Thoracic aorta (tissue), 2 donors: ENCODE results near the gene FSD1L. TPM values are rescaled to one million over a fixed set of nuclear protein-coding genes. Genes with fewer than 3 reads are reported as not detected.
A peak's percentile ranks its signal among the peaks of the same experiment; 100 is the strongest.
"Not testable (repeated sequence)": the region's sequence is repeated elsewhere in the genome, so short reads cannot be mapped to it uniquely, and the experiment has no call there.

Source experiments
- ATAC-seq: fragments of 150-250 bp; one replicate; pipeline ENCODE4 v1.8.0; 2017; ENCODE audit warnings: low read depth; ENCODE audit not compliant: insufficient number of reproducible peaks, low FRiP score
- DNase-seq: peaks from one replicate; pipeline ENCODE4 v3.0.0-alpha.2; 2020; ENCODE audit warnings: low spot score
- H3K27ac ChIP-seq, 2 donors: fragments of 200-600 bp; sonication (generic); 1 replicate in 1 of 2; 2 replicates in 1 of 2; pipeline ENCODE4 v1.5.1; 2016; ENCODE audit warnings: mild to moderate bottlenecking in 2 of 2, moderate library complexity in 2 of 2
- H3K27me3 ChIP-seq: fragments of 200-600 bp; sonication (generic); replicated peaks from 2 replicates; pipeline ENCODE4 v1.6.0; 2016; ENCODE audit warnings: mild to moderate bottlenecking; ENCODE audit not compliant: insufficient read depth
- H3K36me3 ChIP-seq: fragments of 200-600 bp; sonication (generic); one replicate; pipeline ENCODE4 v1.5.1; 2016
- H3K4me1 ChIP-seq, 2 donors: fragments of 200-600 bp; sonication (generic); 1 replicate in 1 of 2; 2 replicates in 1 of 2; pipeline versions ENCODE4 v1.5.1 to v1.6.0; 2016; ENCODE audit warnings: low read depth in 2 of 2, mild to moderate bottlenecking in 1 of 2; ENCODE audit not compliant: control insufficient read depth in 1 of 2
- H3K4me3 ChIP-seq: fragments of 200-600 bp; sonication (generic); 2 replicates; pipeline ENCODE4 v1.5.1; 2016; ENCODE audit warnings: mild to moderate bottlenecking
- H3K9me3 ChIP-seq: fragments of 200-600 bp; sonication (generic); 2 replicates; pipeline ENCODE4 v1.5.1; 2016
- total RNA-seq, 2 donors: library from RNA; depleted of rRNA; stranded (reverse); fragments of >200 nt; gene quantifications; one replicate each; pipeline versions ENCODE4 v1.1.0 to v1.2.3, GENCODE V29; 2016
- TF ChIP-seq, protein P1 (sequence below): fragments of 200-600 bp; sonication (generic); IDR thresholded peaks from one replicate; pipeline ENCODE4 v1.5.1; 2019; ENCODE audit warnings: antibody characterized with exemption

Gene FSD1L
- total RNA-seq, 2 donors from 2014 or later, result 3.5 to 5.1 TPM

DNA sequence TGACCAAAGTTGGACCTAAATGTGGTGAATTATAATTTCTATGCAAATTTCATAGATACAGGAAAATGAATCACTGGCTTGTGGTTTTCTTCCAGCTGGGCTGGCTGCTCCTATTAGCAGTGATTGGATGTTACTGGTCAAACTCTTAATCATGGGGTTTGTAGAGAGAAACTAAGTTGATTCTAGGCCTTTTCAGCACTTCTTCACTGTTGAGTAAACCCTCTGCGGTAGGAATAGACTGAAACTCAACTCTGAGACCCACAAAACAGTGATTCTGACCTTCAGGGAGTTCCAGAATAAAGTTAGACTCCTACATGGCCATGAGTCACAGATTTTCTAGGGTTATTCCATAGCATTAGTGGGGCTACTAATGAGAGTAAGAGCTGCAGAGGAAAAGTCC is 62.2 kb downstream of the FSD1L start:
- DNase-seq (no peak), ATAC-seq (no peak)
- TF ChIP-seq, protein P1, sequence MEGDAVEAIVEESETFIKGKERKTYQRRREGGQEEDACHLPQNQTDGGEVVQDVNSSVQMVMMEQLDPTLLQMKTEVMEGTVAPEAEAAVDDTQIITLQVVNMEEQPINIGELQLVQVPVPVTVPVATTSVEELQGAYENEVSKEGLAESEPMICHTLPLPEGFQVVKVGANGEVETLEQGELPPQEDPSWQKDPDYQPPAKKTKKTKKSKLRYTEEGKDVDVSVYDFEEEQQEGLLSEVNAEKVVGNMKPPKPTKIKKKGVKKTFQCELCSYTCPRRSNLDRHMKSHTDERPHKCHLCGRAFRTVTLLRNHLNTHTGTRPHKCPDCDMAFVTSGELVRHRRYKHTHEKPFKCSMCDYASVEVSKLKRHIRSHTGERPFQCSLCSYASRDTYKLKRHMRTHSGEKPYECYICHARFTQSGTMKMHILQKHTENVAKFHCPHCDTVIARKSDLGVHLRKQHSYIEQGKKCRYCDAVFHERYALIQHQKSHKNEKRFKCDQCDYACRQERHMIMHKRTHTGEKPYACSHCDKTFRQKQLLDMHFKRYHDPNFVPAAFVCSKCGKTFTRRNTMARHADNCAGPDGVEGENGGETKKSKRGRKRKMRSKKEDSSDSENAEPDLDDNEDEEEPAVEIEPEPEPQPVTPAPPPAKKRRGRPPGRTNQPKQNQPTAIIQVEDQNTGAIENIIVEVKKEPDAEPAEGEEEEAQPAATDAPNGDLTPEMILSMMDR, result no peak
- H3K9me3 ChIP-seq, result no peaks in the 10 kb centered on the region
- no peak overlapping the region for H3K27ac ChIP-seq
- no peaks in the 10 kb centered on the region for H3K4me1 ChIP-seq
- peaks cover 2% of the 10 kb centered on the region for H3K36me3 ChIP-seq
- H3K4me3 ChIP-seq, result no peak overlapping the region
- H3K27me3 ChIP-seq, result no peaks in the 10 kb centered on the region

DNA sequence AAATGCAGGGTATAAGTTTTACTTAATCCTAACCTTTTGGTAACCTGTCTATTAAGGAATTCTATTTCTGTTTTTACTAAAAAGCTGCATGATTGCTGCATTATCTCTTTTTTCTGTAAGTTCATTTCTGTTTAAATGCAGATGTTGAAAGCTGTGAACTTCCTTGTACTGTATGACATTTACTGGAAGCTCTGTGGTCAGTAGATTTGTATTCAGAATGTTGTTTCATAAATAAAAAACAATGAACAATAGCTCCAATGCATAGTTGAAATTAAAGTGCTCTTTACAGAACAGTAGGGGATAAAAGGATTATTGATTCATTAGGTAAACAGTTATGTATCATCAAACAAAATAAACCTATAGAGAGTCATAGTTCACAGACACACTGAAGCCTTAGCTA is 63.6 kb downstream of the FSD1L start:
- DNase-seq (no peak), ATAC-seq (no peak)
- Histone ChIP-seq H3K4me3 (no peak overlapping the region), H3K36me3 (peaks cover 7% of the 10 kb centered on the region), H3K27ac (no peak overlapping the region), H3K9me3 (no peaks in the 10 kb centered on the region), H3K4me1 (no peaks in the 10 kb centered on the region), H3K27me3 (no peaks in the 10 kb centered on the region)
- TF ChIP-seq, protein P1, result no peak

DNA sequence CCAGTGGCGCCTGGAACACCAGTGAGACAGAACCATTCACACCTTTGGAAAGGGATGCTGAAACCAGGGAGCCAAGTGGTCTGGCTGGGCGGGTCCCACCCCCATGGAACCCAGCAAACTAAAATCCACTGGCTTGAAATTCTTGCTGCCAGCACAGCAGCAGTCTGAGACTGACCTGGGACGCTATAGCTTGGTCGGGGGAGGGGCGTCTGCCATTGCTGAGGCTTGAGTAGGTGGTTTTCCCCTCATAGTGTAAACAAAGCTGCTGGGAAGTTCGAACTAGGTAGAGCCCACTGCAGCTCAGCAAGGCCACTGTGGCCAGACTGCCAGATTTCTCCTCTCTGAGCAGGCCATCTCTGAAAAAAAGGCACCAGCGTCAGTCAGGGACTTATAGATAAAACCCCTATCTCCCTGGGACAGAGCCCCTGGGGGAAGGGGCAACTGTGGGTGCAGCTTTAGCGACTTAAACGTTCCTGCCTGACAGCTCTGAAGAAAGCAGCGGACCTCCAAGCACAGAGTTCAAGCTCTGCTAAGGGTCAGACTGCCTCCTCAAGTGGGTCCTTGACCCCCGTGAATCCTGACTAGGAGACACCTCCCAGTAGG is 68.1 kb downstream of the FSD1L start:
- no peak overlapping the region for H3K27ac ChIP-seq
- H3K27me3 ChIP-seq, result no peaks in the 10 kb centered on the region
- H3K4me3 ChIP-seq, result no peak overlapping the region
- no peak for DNase-seq
- ATAC-seq, result no peak
- TF ChIP-seq, protein P1, result no peak
- H3K4me1 ChIP-seq, result no peaks in the 10 kb centered on the region
- H3K9me3 ChIP-seq, result no peaks in the 10 kb centered on the region
- H3K36me3 ChIP-seq, result peaks cover 7% of the 10 kb centered on the region

DNA sequence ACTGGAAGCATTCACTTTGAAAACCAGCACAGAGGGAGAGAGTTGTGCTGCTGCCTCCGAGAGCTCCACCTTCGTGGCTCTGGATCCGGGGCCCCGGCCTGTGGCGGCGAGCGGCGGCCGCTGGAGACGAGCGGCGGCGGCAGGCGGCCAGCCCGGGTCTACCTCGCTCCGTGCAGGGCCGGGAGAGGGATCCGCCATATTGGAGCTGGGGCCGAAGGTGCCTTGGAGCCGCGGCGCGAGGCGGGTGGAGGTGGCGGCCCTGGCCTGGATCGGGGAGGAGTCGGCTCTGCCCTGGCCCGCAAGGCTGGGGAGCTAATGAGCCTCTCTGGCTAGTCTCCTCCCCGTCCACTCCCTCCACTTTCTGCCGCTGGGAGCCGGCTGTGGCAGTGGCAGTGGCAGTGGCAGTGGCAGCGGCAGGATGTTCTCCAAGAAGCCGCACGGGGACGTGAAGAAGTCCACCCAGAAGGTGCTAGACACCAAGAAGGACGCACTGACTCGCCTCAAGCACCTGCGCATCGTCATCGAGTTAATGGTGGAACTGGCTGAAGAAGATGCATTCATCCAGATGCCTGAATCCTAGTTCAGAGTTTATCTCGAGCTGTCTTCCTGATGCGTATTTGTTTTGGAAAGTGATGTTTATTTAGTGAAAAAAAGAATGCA is 72.0 kb downstream of the FSD1L start:
- H3K27me3 ChIP-seq, H3K36me3 ChIP-seq, H3K9me3 ChIP-seq, H3K4me1 ChIP-seq, ATAC-seq, DNase-seq, H3K27ac ChIP-seq: not testable (repeated sequence)
- peak overlapping the region; percentile 53 for H3K4me3 ChIP-seq

DNA sequence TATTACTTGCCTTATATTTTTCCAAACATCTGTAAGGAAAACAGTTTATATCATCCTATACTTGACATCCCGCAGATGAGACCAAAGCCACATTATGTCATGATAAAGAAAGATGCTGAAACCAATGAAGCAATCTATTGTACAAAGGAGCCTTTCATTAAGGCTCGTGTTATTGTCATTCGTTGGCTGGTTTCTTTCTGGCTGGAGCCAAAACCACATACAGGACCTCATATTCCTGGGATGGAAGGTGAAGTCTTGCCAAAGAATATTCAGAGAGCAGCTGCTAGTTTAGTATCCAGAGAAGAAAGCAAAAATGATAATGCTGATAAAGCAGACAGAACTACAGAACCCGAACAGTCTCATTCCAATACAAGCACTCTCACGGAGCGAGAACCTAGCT is 73.2 kb downstream of the FSD1L start:
- not testable (repeated sequence) for ATAC-seq, H3K27me3 ChIP-seq, H3K36me3 ChIP-seq, H3K27ac ChIP-seq, DNase-seq, H3K4me3 ChIP-seq, H3K9me3 ChIP-seq, H3K4me1 ChIP-seq

DNA sequence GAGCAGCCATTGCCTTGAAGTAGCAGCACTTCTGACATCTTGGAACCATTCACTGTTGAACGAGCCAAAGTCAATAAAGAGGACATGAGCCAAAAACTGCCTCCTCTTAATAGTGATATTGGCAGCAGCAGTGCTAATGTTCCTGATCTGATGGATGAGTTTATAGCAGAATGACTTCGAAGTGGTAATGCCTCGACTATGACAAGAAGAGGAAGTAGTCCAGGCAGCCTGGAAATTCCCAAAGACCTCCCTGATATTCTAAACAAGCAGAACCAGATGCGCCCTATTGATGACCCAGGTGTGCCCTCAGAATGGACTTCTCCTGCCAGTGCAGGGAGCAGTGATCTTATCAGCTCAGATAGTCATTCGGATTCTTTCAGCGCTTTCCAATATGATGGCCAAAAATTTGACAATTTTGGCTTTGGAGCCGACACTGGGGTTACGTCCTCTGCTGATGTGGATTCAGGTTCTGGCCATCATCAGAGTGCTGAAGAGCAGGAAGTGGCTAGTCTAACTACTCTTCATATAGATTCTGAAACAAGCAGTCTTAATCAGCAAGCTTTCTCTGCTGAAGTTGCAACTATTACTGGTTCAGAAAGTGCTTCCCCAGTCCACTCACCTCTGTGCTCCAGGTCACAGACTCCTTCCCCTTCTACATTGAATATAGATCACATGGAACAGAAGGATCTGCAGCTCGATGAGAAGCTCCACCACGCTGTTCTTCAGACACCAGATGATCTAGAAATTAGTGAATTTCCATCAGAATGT is 75.0 kb downstream of the FSD1L start:
- not testable (repeated sequence) for H3K4me1 ChIP-seq, H3K36me3 ChIP-seq, DNase-seq, H3K27me3 ChIP-seq, H3K27ac ChIP-seq, H3K9me3 ChIP-seq, ATAC-seq, H3K4me3 ChIP-seq
